Pericardium fibroblast (primary cell): Measurements from ENCODE around the gene ZNF628. TPM values are rescaled to one million over a fixed set of nuclear protein-coding genes. Genes with fewer than 3 reads are reported as not detected.

Source experiments
- total RNA-seq: library from RNA; depleted of rRNA; stranded (reverse); fragments of >200 nt; gene quantifications from 2 replicates; pipeline ENCODE4 v1.2.3, GENCODE V29; 2015

The ZNF628 gene
- total RNA-seq, result 1.9 and 4.2 TPM in 2 replicates

DNA sequence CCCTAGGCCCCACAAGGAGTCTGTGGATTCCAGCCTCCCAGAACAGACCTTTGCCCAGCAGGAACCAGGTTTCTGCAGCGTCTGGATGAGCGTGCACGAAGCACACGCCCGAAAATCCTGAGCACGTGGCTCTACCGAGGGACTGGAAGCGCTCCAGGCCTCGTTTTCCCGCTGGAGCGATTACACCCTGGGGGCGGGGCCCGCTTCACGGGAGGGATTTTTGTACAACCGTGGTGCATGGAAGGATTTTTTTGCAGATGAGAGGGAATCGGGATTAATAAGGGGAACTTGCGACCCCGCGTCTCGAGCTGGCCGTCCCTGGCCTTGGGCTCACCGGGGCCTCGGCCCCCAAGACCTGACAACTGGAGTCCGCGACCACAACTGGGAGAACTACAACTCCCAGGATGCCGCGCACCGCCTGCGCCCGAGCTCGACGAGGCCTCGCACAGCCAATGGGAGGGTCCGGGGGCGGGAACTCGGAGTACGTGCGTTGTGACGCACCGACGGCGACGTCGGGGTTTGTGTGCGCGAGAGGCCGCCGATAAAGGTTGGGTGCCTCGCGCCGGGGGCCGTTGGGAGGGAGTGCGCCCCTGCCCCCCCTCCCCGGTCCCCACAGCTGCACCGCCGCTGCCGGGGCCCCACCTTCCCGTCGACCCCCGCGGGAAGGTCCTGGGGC lies at the start of gene ZNF628:
ZNF628 (plus strand) TSS at position 518 of the 676 bp plus-strand sequence. CDS start 3,294 bp downstream, outside the sequence.

DNA sequence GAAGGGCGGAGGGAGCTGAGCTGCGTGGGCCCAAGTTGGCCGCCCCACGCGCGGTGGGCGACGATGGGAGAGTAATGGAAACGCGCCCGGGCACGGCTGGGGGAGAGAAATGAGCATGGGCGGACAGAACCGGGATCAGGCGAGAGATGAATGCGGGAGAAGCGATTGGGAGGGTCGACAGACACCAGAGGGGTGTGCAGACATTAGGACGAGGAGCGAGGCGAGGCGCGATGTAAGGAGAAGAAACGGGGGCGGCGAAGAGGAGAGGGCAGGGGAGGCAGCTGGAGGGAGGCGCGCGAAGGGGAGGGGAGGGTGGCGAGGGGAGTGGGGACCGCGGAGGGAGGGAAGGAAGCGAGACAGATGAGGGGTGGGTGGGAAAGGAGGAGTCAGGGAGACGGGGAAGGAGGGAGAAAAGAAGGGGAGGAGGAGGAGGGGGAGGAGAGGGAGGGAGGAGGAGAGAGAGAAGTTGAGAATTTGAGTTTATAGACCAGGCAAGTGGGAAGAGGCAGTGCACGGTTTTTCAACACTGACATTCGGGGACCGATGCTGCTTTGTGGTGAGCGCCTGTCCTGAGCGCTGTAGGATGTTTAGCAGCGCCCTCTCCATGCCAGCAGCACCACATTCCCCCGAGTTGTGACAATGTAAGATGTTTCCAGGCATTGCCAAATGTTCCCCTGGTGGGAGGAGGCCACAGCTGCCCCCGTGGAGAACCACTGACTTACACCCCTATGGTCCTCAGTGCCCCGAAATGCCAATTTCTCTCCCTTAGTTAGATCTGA lies 33.2 kb upstream of the ZNF628 start, which contains the start of gene SHISA7:
SHISA7 (minus strand) TSS at position 256 of the 779 bp plus-strand sequence. CDS start 437 bp downstream, outside the sequence.

DNA sequence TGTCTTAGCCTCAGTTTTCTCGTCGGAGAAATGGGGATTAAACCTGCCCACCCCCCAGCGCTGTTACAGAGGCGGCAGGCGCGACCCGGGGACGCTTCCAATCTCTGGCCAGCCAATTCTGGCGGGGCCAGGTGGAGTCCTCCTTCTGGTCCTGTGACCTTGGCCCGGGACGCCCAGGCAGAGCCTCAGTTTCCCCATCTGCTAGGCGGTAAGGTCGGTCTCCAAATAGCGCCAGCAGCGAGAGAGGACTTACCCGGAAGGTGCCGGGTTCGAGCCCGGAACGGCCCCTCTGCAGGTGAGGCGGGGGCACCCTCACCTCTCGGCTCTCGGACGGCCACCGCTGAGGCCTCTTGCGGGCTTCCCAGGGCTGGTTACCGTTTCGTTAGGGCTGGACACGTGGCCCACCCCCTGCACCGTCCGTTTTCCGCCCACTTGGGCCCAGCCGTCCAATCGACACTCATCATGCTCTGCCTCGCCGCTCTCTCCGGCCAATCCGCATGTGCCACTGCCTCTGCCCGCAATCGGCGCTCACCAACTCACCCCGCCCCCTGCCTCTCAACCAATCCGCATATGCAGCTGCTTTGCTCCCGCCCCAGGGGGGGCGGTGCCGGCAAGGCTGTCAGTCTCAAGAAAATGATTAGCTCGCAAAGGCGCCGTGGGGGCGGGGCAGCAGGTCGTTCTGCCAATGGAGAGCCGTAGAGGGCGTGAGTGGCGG lies 15.0 kb upstream of the ZNF628 start, which contains the start of gene ISOC2:
ISOC2 (minus strand) TSS at position 384 of the 715 bp plus-strand sequence. CDS start 5,156 bp downstream, outside the sequence.

DNA sequence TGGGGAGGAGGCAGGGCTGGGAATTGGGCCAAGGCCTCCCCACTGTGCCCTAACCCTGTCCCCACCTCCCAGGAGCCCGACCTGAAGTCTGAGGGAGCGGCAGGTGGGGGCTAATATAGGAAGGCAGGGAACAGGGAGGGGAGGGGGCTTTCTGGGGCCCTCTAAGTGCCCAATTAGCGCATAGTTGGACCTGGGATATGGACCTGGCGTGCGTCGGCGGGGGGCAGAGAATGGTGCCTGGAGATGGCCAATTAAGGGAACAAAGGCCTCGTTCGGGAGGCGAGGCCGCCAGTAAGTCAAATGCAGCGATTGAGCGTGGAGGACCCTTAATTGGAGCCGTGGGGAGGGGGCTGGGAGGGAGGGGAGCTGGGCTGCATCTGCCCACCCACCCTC lies 11.8 kb upstream of the ZNF628 start, which contains the start of gene C19orf85:
C19orf85 (minus strand) TSS at position 90 of the 393 bp plus-strand sequence. CDS start 197 bp downstream, outside the sequence.

DNA sequence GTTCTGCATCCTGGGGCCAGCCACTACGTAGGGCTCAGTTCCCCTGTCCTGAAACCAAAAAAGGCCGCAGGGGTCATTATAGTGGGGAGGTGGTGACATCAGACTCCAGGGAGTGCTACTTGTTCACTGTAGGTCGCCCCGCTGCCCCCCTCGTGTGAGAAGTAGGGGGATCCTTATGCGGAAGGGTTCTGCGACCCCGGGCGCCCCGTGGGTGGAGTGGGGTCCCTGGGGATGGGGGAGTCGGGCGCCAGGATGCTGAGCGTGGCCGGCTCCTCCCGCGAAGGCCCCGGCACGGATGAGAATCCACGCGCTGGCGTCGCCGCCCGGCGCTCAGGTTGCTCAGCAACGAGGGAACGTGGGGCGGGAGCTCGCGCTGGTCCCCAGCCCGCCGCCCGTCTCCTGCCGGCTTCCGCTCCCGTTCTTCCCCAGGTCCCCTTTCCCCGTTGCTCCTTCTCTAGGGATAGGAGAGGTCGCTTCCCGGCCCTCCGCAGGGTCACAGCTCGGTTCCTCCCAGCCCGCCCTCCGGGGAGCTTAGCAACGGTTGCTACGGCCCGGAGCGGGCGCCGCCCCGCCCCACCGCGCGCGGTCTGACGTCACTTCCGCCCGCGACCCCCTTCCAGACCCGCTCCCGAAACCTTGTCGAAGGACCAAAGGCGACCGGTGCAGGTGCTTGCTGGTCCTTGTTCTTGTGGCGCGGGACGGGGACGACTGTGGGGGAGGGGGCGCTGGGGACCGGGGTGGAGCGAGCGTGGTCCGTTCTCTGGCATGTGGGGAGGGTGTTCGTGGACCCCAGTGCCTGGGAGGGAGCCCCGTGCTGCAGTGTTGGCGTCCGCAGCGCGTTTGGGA lies 8.4 kb downstream of the ZNF628 start, which contains the start of gene NAT14:
NAT14 (plus strand) TSS at position 596 of the 846 bp plus-strand sequence. CDS start 521 bp downstream, outside the sequence.

DNA sequence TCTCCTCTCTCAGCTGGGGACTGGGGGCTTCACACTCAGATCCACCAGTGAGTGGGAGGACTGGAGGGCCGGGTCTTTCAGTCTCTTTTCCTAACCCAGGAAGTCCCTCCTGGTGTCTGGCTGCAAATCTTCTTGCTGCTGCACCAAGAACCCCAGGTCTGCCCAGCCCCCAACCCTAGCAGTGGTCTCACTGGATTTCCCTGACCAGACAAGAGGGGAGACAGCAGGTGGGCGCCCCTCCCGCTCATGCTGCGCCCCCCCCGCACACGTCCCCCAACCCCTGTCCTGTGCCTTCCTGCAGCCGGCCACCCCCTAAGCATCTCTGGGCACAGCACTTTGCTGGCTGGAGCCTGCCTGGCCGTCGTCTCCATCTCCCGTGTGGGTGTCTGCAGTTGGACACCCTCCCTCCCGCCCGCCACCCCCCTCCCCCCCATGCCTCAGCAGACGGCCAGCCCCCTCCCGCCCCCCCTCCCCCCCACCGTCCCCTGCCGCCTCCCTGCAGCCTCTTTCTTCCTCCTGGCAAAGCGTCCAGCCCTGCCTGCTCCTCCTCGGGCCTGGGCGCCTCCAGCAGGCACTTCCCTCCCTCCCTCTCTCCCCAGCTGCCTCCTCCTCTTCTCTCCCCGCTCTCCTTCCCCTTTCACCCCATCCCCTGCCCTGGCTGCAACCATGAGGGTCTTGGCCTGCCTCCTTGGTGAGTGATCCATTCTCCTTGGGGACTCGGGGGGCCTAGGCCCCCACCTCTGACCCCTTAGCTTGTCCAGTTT lies 11.7 kb downstream of the ZNF628 start, which contains the start of gene SSC5D:
SSC5D (plus strand) TSS at position 513 of the 764 bp plus-strand sequence; CDS start at position 667, 154 bp downstream.

Other genes with a start within 250 kb of the ZNF628 start
- gene TMEM86B, start 247.9 kb upstream of the ZNF628 start, total RNA-seq, result 0.51 and 0.93 TPM in 2 replicates
- gene PPP6R1, start 217.6 kb upstream of the ZNF628 start, total RNA-seq, result 30.5 and 31.7 TPM in 2 replicates
- gene HSPBP1, start 196.5 kb upstream of the ZNF628 start, total RNA-seq, result 26.7 and 37.5 TPM in 2 replicates
- gene BRSK1, start 192.6 kb upstream of the ZNF628 start, total RNA-seq, result 2.2 and 8.6 TPM in 2 replicates
- not detected in 2 replicates for gene TMEM150B, start 151.3 kb upstream of the ZNF628 start, total RNA-seq
- 6.4 and 6.5 TPM in 2 replicates for gene KMT5C, start 136.7 kb upstream of the ZNF628 start, total RNA-seq
- gene COX6B2, start 121.9 kb upstream of the ZNF628 start, total RNA-seq, result not detected in 2 replicates
- gene GARIN5B, start 113.4 kb upstream of the ZNF628 start, total RNA-seq, result not detected in 2 replicates
- 0.77 TPM in 1 of 2 replicates, not detected in the other for gene IL11, start 106.2 kb upstream of the ZNF628 start, total RNA-seq
- gene TMEM190, start 99.8 kb upstream of the ZNF628 start, total RNA-seq, result 0.17 TPM in 1 of 2 replicates, not detected in the other
- 0.23 and 0.60 TPM in 2 replicates for gene TMEM238, start 92.3 kb upstream of the ZNF628 start, total RNA-seq
- gene RPL28, start 90.7 kb upstream of the ZNF628 start, total RNA-seq, result 452 and 1,009 TPM in 2 replicates
- gene UBE2S, start 68.8 kb upstream of the ZNF628 start, total RNA-seq, result 42.2 and 50.1 TPM in 2 replicates
- not detected in 2 replicates for gene SHISA7, start 33.3 kb upstream of the ZNF628 start, total RNA-seq
- gene ISOC2, start 15.0 kb upstream of the ZNF628 start, total RNA-seq, result 86.5 and 89.5 TPM in 2 replicates
- gene C19orf85, start 11.9 kb upstream of the ZNF628 start, total RNA-seq, result not detected in 2 replicates
- 16.6 and 25.1 TPM in 2 replicates for gene NAT14, start 8.6 kb downstream of the ZNF628 start, total RNA-seq
- 9.1 and 19.5 TPM in 2 replicates for gene SSC5D, start 11.8 kb downstream of the ZNF628 start, total RNA-seq
- gene SBK2, start 60.5 kb downstream of the ZNF628 start, total RNA-seq, result not detected in 2 replicates
- not detected in 2 replicates for gene SBK3, start 68.9 kb downstream of the ZNF628 start, total RNA-seq
- gene ZNF579, start 104.2 kb downstream of the ZNF628 start, total RNA-seq, result 10.7 and 11.9 TPM in 2 replicates
- 4.8 and 6.1 TPM in 2 replicates for gene FIZ1, start 122.9 kb downstream of the ZNF628 start, total RNA-seq
- gene ZNF524, start 123.7 kb downstream of the ZNF628 start, total RNA-seq, result 25.6 and 46.4 TPM in 2 replicates
- 4.6 and 4.9 TPM in 2 replicates for gene ZNF865, start 129.0 kb downstream of the ZNF628 start, total RNA-seq
- gene ZNF784, start 147.9 kb downstream of the ZNF628 start, total RNA-seq, result 4.7 and 5.2 TPM in 2 replicates
- gene ZNF580, start 164.4 kb downstream of the ZNF628 start, total RNA-seq, result 27.0 and 32.3 TPM in 2 replicates
- gene ZNF581, start 167.0 kb downstream of the ZNF628 start, total RNA-seq, result 29.1 and 59.8 TPM in 2 replicates
- 19.0 and 19.8 TPM in 2 replicates for gene CCDC106, start 171.6 kb downstream of the ZNF628 start, total RNA-seq
- 82.9 and 105 TPM in 2 replicates for gene U2AF2, start 178.4 kb downstream of the ZNF628 start, total RNA-seq
- gene EPN1, start 198.6 kb downstream of the ZNF628 start, total RNA-seq, result 119 and 121 TPM in 2 replicates